Measurements from ENCODE around the gene XPC. TPM values are rescaled to one million over a fixed set of nuclear protein-coding genes. Genes with fewer than 3 reads are reported as not detected.

Gene XPC
- polyA plus RNA-seq (21.9 and 29.6 TPM in 2 replicates), polyA minus RNA-seq (29.9 and 43.8 TPM in 2 replicates)

DNA sequence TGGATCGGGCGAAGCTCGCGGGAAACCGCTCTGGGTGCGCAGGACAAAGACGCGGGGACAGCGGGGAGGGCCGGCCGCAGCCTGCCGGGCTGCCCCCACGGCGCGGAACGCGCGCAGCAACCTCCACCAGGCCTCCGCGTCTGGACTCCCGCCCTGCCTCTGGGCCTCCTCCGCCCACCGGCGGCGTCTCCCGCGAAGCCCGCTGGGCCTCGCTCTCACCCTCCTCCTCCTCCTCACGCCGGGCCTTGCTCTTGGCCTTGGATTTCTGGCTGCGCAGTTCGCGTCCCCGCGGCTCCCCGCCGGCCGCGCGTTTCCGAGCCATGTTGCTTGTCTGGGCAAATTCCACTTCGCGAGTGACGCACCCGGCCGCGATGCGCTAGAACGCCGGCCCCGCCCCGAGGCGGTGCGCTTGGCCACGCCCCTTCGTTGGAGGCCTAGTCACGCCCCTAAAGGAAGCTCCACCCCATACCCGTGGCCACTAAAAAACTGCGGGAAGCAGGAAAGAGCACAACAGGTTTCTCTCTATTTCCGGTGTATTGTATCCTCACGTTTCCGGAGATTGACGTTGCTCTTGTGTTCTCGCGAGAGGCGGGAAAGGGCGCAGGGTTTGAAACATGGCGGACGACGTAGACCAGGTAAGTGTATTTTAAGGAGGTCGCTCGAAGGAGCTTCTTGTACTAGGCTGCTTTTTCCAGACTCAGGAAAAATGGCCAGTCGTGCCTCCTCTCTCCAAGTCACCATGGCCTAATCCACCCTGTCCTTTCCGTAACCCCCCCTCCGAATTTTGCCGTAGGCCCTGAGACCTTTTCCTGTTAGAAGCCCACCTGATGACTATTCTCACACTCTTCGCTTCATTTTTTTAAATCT, at the start of gene XPC, which contains the start of gene LSM3:
TSS of gene XPC (minus strand) at position 355 of the 867 bp plus-strand sequence. CDS start at position 322, 33 bp downstream.
TSS of gene LSM3 (plus strand) at position 571 of the 867 bp plus-strand sequence. CDS start at position 615, 44 bp downstream.
- Histone ChIP-seq H3F3A (ENCODE audit: insufficient read depth, low read length, poor library complexity, severe bottlenecking) (no peaks in the 10 kb centered on the region), H3K27me3 (ENCODE audit: insufficient read depth, low read depth, low read length) (no peaks in the 10 kb centered on the region), H2AFZ (ENCODE audit: low read depth, low read length) (peak within 1 kb of the TSS; percentile 92), H3K79me2 (replicated peaks; ENCODE audit: insufficient read depth, low read length) (peaks cover 61% of the 10 kb centered on the region), H3K36me3 (ENCODE audit: insufficient read depth, low read length) (no peaks in the 10 kb centered on the region), H3K4me2 (ENCODE audit: low read length) (peak within 1 kb of the TSS; percentile 96), H3K9ac (ENCODE audit: low read length) (peak within 1 kb of the TSS; percentile 86), H3K27ac (ENCODE audit: low read length) (peak within 1 kb of the TSS; percentile 82), H3K9me3 (ENCODE audit: low read length) (no peaks in the 10 kb centered on the region), H3K9me2 (ENCODE audit: insufficient read depth, low read length) (no peaks in the 10 kb centered on the region), H3K4me3 (ENCODE audit: low read length) (peak within 1 kb of the TSS; percentile 85), H4K20me1 (ENCODE audit: insufficient read depth) (no peaks in the 10 kb centered on the region)
- TF ChIP-seq REST (IDR thresholded peaks at IDR 0.05; ENCODE audit: borderline replicate concordance) (peak; percentile 85), RAD21 (conservative IDR thresholded peaks at IDR 0.05) (peak; percentile 23), EZH2 (IDR thresholded peaks at IDR 0.05; ENCODE audit: borderline replicate concordance, insufficient read depth, low read length, poor library complexity, severe bottlenecking) (no peak), POLR2AphosphoS5 (IDR thresholded peaks at IDR 0.05) (peak; percentile 96), MXI1 (conservative IDR thresholded peaks at IDR 0.05; ENCODE audit: poor library complexity, severe bottlenecking) (peak; percentile 87), EP300 (conservative IDR thresholded peaks at IDR 0.05; ENCODE audit: poor library complexity, severe bottlenecking) (peak; percentile 42), CTCF (IDR thresholded peaks at IDR 0.05; ENCODE audit: poor library complexity, severe bottlenecking) (no peak), SMC3 (conservative IDR thresholded peaks at IDR 0.05; ENCODE audit: poor library complexity) (peak; percentile 39), TAF1 (IDR thresholded peaks at IDR 0.05; ENCODE audit: low read depth) (peak; percentile 85)

DNA sequence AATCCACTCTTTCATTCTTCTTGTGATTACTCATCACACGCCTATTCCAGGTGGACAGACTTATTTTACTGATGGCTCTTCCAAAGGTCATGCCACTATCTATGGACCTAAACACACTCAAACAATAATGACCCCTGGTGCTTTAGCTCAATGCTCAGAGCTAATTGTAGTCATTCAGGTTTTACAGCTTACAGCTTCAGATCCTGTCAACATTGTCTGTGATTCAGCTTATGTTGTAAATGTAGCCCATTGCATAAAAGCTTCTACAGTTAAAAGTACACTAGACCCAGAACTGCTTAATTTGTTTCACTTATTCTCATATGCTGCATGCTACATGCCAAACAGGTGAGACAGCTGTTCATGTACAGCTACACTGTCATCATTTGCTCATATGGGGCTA, 49.5 kb upstream of the XPC start:
- Histone ChIP-seq H3K79me2 (replicated peaks; ENCODE audit: insufficient read depth, low read length) (no peaks in the 10 kb centered on the region), H3F3A (ENCODE audit: insufficient read depth, low read length, poor library complexity, severe bottlenecking) (no peaks in the 10 kb centered on the region), H2AFZ (ENCODE audit: low read depth, low read length) (no peak overlapping the region), H3K9me2 (ENCODE audit: insufficient read depth, low read length) (no peaks in the 10 kb centered on the region), H3K4me3 (ENCODE audit: low read length) (no peak overlapping the region), H4K20me1 (ENCODE audit: insufficient read depth) (no peaks in the 10 kb centered on the region), H3K9ac (ENCODE audit: low read length) (no peak overlapping the region), H3K4me2 (ENCODE audit: low read length) (no peak overlapping the region), H3K27me3 (ENCODE audit: insufficient read depth, low read depth, low read length) (no peaks in the 10 kb centered on the region), H3K27ac (ENCODE audit: low read length) (no peak overlapping the region), H3K9me3 (ENCODE audit: low read length) (peaks cover 2% of the 10 kb centered on the region), H3K36me3 (ENCODE audit: insufficient read depth, low read length) (no peaks in the 10 kb centered on the region)
- TF ChIP-seq RAD21 (conservative IDR thresholded peaks at IDR 0.05) (no peak), TAF1 (IDR thresholded peaks at IDR 0.05; ENCODE audit: low read depth) (no peak), SMC3 (conservative IDR thresholded peaks at IDR 0.05; ENCODE audit: poor library complexity) (no peak), REST (IDR thresholded peaks at IDR 0.05; ENCODE audit: borderline replicate concordance) (no peak), EZH2 (IDR thresholded peaks at IDR 0.05; ENCODE audit: borderline replicate concordance, insufficient read depth, low read length, poor library complexity, severe bottlenecking) (no peak), MXI1 (conservative IDR thresholded peaks at IDR 0.05; ENCODE audit: poor library complexity, severe bottlenecking) (no peak), EP300 (conservative IDR thresholded peaks at IDR 0.05; ENCODE audit: poor library complexity, severe bottlenecking) (no peak), CTCF (IDR thresholded peaks at IDR 0.05; ENCODE audit: poor library complexity, severe bottlenecking) (no peak), POLR2AphosphoS5 (IDR thresholded peaks at IDR 0.05) (no peak)
